ENCODE measurements around the gene MSGN1. TPM values are rescaled to one million over a fixed set of nuclear protein-coding genes. Genes with fewer than 3 reads are reported as not detected.

The MSGN1 gene
- total and polyA plus RNA-seq, 2 of the 8 experiments (the other 6 are each of a cell fraction or from before 2014, with no cell fraction given), result not detected

- Histone ChIP-seq H4K8ac (ENCODE audit: extremely low read depth, insufficient read depth, low read length) (no peak overlapping the region), H3K4me2 (ENCODE audit: insufficient read depth in 1 of 2, low read depth in 2 of 2, low read length in 2 of 2) (no peak overlapping the region), H3K23ac (ENCODE audit: insufficient read length) (no peak overlapping the region), H4K91ac (replicated peaks; ENCODE audit: insufficient read length, low read length) (no peak overlapping the region), H3K56ac (replicated peaks; ENCODE audit: insufficient read length, low read depth, low read length) (no peak overlapping the region), H3K14ac (ENCODE audit: insufficient read length) (no peak overlapping the region), H3K27me3 (replicated peaks in 1 of 4; ENCODE audit: control insufficient read depth in 3 of 4, extremely low read depth in 1 of 4, insufficient read depth in 3 of 4, low read length in 3 of 4) (no peaks in the 10 kb centered on the region), H2BK20ac (ENCODE audit: low read length) (no peak overlapping the region), H3K23me2 (ENCODE audit: low read depth, low read length) (peaks cover 3% of the 10 kb centered on the region; the same call in 1 of the 2 replicates), H3K18ac (ENCODE audit: extremely low read depth, low read length) (no peak overlapping the region), H2BK5ac (ENCODE audit: low read depth, low read length) (no peak overlapping the region), H3K4ac (replicated peaks; ENCODE audit: insufficient read length, low read depth, low read length) (no peak overlapping the region), H3K79me1 (ENCODE audit: low read depth, low read length) (no peaks in the 10 kb centered on the region), H2AK5ac (ENCODE audit: low read depth, low read length) (no peak overlapping the region), H3K4me1 (replicated peaks in 1 of 4; ENCODE audit: control insufficient read depth in 3 of 4, insufficient read depth in 4 of 4, low read length in 3 of 4) (no peaks in the 10 kb centered on the region), H3K9me3 (ENCODE audit: insufficient read depth in 2 of 2, low read depth in 1 of 2, low read length in 1 of 2) (no peaks in the 10 kb centered on the region), H4K5ac (ENCODE audit: insufficient read length, low read depth, low read length) (no peak overlapping the region), H2AFZ (ENCODE audit: low read length) (no peak overlapping the region), H3K27ac (ENCODE audit: low read depth, low read length) (no peak overlapping the region), H3K9ac (replicated peaks in 1 of 4; ENCODE audit: extremely low read depth in 1 of 4, low read depth in 3 of 4, low read length in 3 of 4) (no peak overlapping the region), H4K20me1 (replicated peaks in 1 of 2; ENCODE audit: control insufficient read depth in 1 of 2, insufficient read depth in 2 of 2, low read length in 2 of 2) (no peaks in the 10 kb centered on the region), H2BK12ac (ENCODE audit: low read depth, low read length) (no peak overlapping the region), H3K36me3 (ENCODE audit: control insufficient read depth in 2 of 4, insufficient read depth in 4 of 4, low read length in 3 of 4) (no peaks in the 10 kb centered on the region), H2BK120ac (replicated peaks; ENCODE audit: low read depth, low read length) (no peak overlapping the region), H3K79me2 (ENCODE audit: control insufficient read depth in 1 of 2, insufficient read depth in 2 of 2, low read length in 2 of 2) (no peaks in the 10 kb centered on the region), H2BK15ac (ENCODE audit: low read length) (no peak overlapping the region), H3K4me3 (ENCODE audit: extremely low read depth in 1 of 4, insufficient read depth in 2 of 4, low read depth in 3 of 4, low read length in 4 of 4) (no peak overlapping the region)
- ChIA-PET CTCF (ENCODE audit: partially characterized antibody) (interaction anchor here (2.5 to 2.9 kb wide), 2 partner anchors 11 to 55 kb away, joined by 10 to 15 read pairs; no protein-coding TSS in a partner anchor), POLR2A (ENCODE audit: partially characterized antibody) (no interaction called here)
- 70% methylated on average over 4 of the region's 4 CpGs; no CpG with 5 or more reads in 1 of the 2 experiments for WGBS, 2 experiments (ENCODE audit: extremely low coverage in 1 of 2, insufficient coverage in 1 of 2, insufficient read length in 1 of 2, insufficient replicate concordance in 2 of 2, low coverage in 1 of 2, low lambda C conversion rate in 2 of 2, missing lambda C conversion rate in 1 of 2)
- DNase-seq (ENCODE audit: low read depth in 1 of 2, low spot score in 2 of 2) (no peak), FAIRE-seq (no peak)
- TF ChIP-seq SRF (IDR thresholded peaks at IDR 0.05; ENCODE audit: low read depth, low read length) (no peak), YY1 (IDR thresholded peaks at IDR 0.05; ENCODE audit: low read depth, low read length) (no peak), SIN3A (conservative IDR thresholded peaks at IDR 0.05 in 1 of 2, IDR thresholded peaks at IDR 0.05 in 1 of 2; ENCODE audit: low read depth in 1 of 2, low read length in 2 of 2) (no peak), CTCF (IDR thresholded peaks at IDR 0.05; ENCODE audit: control extremely low read depth in 1 of 3, insufficient read depth in 1 of 3, low read depth in 1 of 3, low read length in 3 of 3) (no peak), HDAC6 (IDR thresholded peaks at IDR 0.05; ENCODE audit: low read depth, low read length) (no peak), CHD2 (IDR thresholded peaks at IDR 0.05; ENCODE audit: low read length) (no peak), SP1 (IDR thresholded peaks at IDR 0.05; ENCODE audit: low read depth, low read length) (no peak), SP2 (IDR thresholded peaks at IDR 0.05; ENCODE audit: low read length) (no peak), EGR1 (IDR thresholded peaks at IDR 0.05; ENCODE audit: borderline replicate concordance, low read depth, low read length) (no peak), JUND (IDR thresholded peaks at IDR 0.05; ENCODE audit: low read length) (no peak)
- TF ChIP-seq, protein P1, sequence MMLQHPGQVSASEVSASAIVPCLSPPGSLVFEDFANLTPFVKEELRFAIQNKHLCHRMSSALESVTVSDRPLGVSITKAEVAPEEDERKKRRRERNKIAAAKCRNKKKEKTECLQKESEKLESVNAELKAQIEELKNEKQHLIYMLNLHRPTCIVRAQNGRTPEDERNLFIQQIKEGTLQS (IDR thresholded peaks at IDR 0.05; ENCODE audit: insufficient read depth, low read depth, low read length), result no peak
Measured at GRCh38 chr2:17863539-17863938, 47.3 kb downstream of the MSGN1 start.

Data from H1 (cell line).